Endothelial cell of umbilical vein (primary cell): ENCODE results near the gene ORC6. TPM values are rescaled to one million over a fixed set of nuclear protein-coding genes. Genes with fewer than 3 reads are reported as not detected.

Experiments used
- BruUV-seq: library from RNA; stranded (reverse); fragments of 400-500 nt; replicated peaks from 2 replicates; lab custom pipeline; 2021; lab: Mats Ljungman, UMichigan
- CTCF ChIA-PET: fragments of 300-600, 350-600 bp; sonication (Branson Sonifier 250); formaldehyde crosslinking; loops from one replicate; lab custom pipeline; 2021; ENCODE audit warnings: antibody characterized with exemption, inconsistent platforms; lab: Charles Lee
- POLR2A ChIA-PET: fragments of 300-600, 350-600 bp; sonication (Branson Sonifier 250); formaldehyde crosslinking; loops from one replicate; lab custom pipeline; 2021; ENCODE audit warnings: antibody characterized with exemption, inconsistent platforms; lab: Charles Lee
- DNase-seq: peaks from one replicate; pipeline ENCODE4 v3.0.0-alpha.2; 2011; ENCODE audit warnings: low read depth, low spot score
- FAIRE-seq: peaks from 2 replicates; lab custom pipeline; 2011; peaks lifted over from hg19 to GRCh38; lab: Jason Lieb, UNC
- H2AFZ ChIP-seq: 2 replicates; pipeline ENCODE4 v1.6.0; 2012; ENCODE audit warnings: low read depth, low read length, control low read depth, inconsistent platforms
- H3K27ac ChIP-seq: 2 replicates; pipeline ENCODE4 v1.5.1; 2011; ENCODE audit warnings: low read depth, mild to moderate bottlenecking, control low read depth, low read length, moderate library complexity; ENCODE audit not compliant: insufficient read depth
- H3K27me3 ChIP-seq, 2 experiments: 2 replicates each; pipeline versions ENCODE4 v1.6.0 to v1.6.1; 2011; ENCODE audit warnings: low read length in 2 of 2, mixed read lengths in 1 of 2; ENCODE audit not compliant: control insufficient read depth in 2 of 2, insufficient read depth in 2 of 2
- H3K36me3 ChIP-seq, 2 experiments: 2 replicates in 1 of 2; 3 replicates in 1 of 2; pipeline ENCODE4 v1.5.1; 2011; ENCODE audit warnings: low read length in 2 of 2, mild to moderate bottlenecking in 1 of 2, moderate library complexity in 1 of 2; ENCODE audit not compliant: control insufficient read depth in 2 of 2, insufficient read depth in 2 of 2; ENCODE audit errors: extremely low read depth in 1 of 2
- H3K4me1 ChIP-seq: 3 replicates; pipeline ENCODE4 v1.5.1; 2011; ENCODE audit warnings: mild to moderate bottlenecking, low read length; ENCODE audit not compliant: control insufficient read depth, insufficient read depth; ENCODE audit errors: extremely low read depth
- H3K4me2 ChIP-seq: 2 replicates; pipeline ENCODE4 v1.6.1; 2011; ENCODE audit warnings: low read length, control low read depth, mixed read lengths; ENCODE audit not compliant: insufficient read depth
- H3K4me3 ChIP-seq, 3 experiments: fragments of 200-600 bp in 1 of 3; sonication (generic), shearing (Covaris generic) in 1 of 3; replicated peaks in 1 of 3; 2 replicates each; pipeline ENCODE4 v1.5.1; 2011 to 2016; ENCODE audit warnings: control low read depth in 3 of 3, low read length in 3 of 3, mild to moderate bottlenecking in 2 of 3, inconsistent platforms in 1 of 3, low read depth in 1 of 3, moderate library complexity in 1 of 3; ENCODE audit not compliant: insufficient read depth in 1 of 3
- H3K79me2 ChIP-seq: 2 replicates; pipeline ENCODE4 v1.6.0; 2012; ENCODE audit warnings: low read length, inconsistent platforms; ENCODE audit not compliant: control insufficient read depth, insufficient read depth
- H3K9ac ChIP-seq: replicated peaks from 2 replicates; pipeline ENCODE3; 2011; ENCODE audit warnings: low read length, control low read depth; ENCODE audit not compliant: insufficient read depth; ENCODE audit errors: extremely low read depth
- H3K9me1 ChIP-seq: replicated peaks from 3 replicates; pipeline ENCODE4 v1.6.0; 2011; ENCODE audit warnings: mild to moderate bottlenecking, low read length; ENCODE audit not compliant: control insufficient read depth, insufficient read depth; ENCODE audit errors: extremely low read depth
- H3K9me3 ChIP-seq: replicated peaks from 2 replicates; pipeline ENCODE4 v1.5.1; 2012; ENCODE audit warnings: low read length, inconsistent platforms; ENCODE audit not compliant: control insufficient read depth, insufficient read depth
- H4K20me1 ChIP-seq: replicated peaks from 2 replicates; pipeline ENCODE3; 2011; ENCODE audit warnings: mild to moderate bottlenecking, low read length; ENCODE audit not compliant: control insufficient read depth, insufficient read depth; ENCODE audit errors: extremely low read depth
- EZH2 ChIP-seq: IDR thresholded peaks from 2 replicates; pipeline ENCODE4 v1.6.1; 2012; ENCODE audit warnings: borderline replicate concordance, low read depth, mild to moderate bottlenecking, moderate library complexity, low read length, inconsistent platforms; ENCODE audit not compliant: severe bottlenecking
- FOS ChIP-seq: IDR thresholded peaks from 2 replicates; pipeline ENCODE4 v1.6.1; 2011; ENCODE audit warnings: mild to moderate bottlenecking, low read length, moderate library complexity, borderline replicate concordance; ENCODE audit not compliant: insufficient read depth
- GATA2 ChIP-seq: IDR thresholded peaks from 2 replicates; pipeline ENCODE4 v1.7.0; 2011; ENCODE audit warnings: low read depth, mild to moderate bottlenecking, moderate library complexity, mixed read lengths, low read length; ENCODE audit not compliant: insufficient read length, insufficient read depth
- JUN ChIP-seq: IDR thresholded peaks from 2 replicates; pipeline ENCODE4 v1.6.1; 2011; ENCODE audit warnings: borderline replicate concordance, low read depth; ENCODE audit not compliant: insufficient read length, insufficient read depth
- MAX ChIP-seq: IDR thresholded peaks from 2 replicates; pipeline ENCODE4 v1.6.1; 2011; ENCODE audit not compliant: insufficient read depth, insufficient read length
- MYC ChIP-seq: IDR thresholded peaks from one replicate; pipeline ENCODE4 v1.6.1; 2011; ENCODE audit warnings: mild to moderate bottlenecking, low read depth, low read length
- POLR2A ChIP-seq: IDR thresholded peaks from 2 replicates; pipeline ENCODE4 v1.6.1; 2012; ENCODE audit warnings: low read depth, mild to moderate bottlenecking, control low read depth, low read length
- POLR2AphosphoS5 ChIP-seq: IDR thresholded peaks from 2 replicates; pipeline ENCODE4 v1.6.1; 2012; ENCODE audit warnings: low read depth, mild to moderate bottlenecking, control low read depth, low read length, moderate library complexity; ENCODE audit not compliant: insufficient read depth
- dilution Hi-C: fragments of 300-500 bp; cut with MboI; formaldehyde crosslinking; loops from one replicate; pipeline ENCODE4 v1.15.0; 2019; ENCODE audit warnings: low sequenced_read_pairs; ENCODE audit not compliant: extremely low pct_ligation_motif_present
- intact Hi-C: fragments of 100-400 bp; cut with micrococcal nuclease; formaldehyde crosslinking; loops from one replicate; pipeline ENCODE4 v1.10.0; 2022
- polyA plus RNA-seq, 4 experiments: library from polyadenylated mRNA; depleted of rRNA in 3 of 4; stranded (reverse) in 3 of 4; unstranded in 1 of 4; fragments of >200 nt; gene quantifications; 2 replicates each; pipeline versions ENCODE4 v1.2.1 to v1.2.3, GENCODE V29; 2011 to 2012; ENCODE audit warnings: missing spikeins in 1 of 4
- total RNA-seq: library from RNA; stranded (reverse); gene quantifications from 2 replicates; pipeline ENCODE4 v1.2.3, GENCODE V29; 2021
- TF ChIP-seq, protein P1 (sequence below), 2 donors: IDR thresholded peaks; 1 replicate in 1 of 2; 2 replicates in 1 of 2; pipeline ENCODE4 v1.5.1; 2011; ENCODE audit warnings: low read length in 2 of 2, mild to moderate bottlenecking in 2 of 2, moderate library complexity in 2 of 2, control low read depth in 1 of 2, inconsistent platforms in 1 of 2, low read depth in 1 of 2; ENCODE audit not compliant: insufficient read depth in 1 of 2; ENCODE audit errors: extremely low read depth in 1 of 2

ORC6 gene
- total and polyA plus RNA-seq, 2 donors (not counting 3 experiments of a cell fraction or from before 2014, with no cell fraction given): 15.9 to 31.1 TPM

DNA sequence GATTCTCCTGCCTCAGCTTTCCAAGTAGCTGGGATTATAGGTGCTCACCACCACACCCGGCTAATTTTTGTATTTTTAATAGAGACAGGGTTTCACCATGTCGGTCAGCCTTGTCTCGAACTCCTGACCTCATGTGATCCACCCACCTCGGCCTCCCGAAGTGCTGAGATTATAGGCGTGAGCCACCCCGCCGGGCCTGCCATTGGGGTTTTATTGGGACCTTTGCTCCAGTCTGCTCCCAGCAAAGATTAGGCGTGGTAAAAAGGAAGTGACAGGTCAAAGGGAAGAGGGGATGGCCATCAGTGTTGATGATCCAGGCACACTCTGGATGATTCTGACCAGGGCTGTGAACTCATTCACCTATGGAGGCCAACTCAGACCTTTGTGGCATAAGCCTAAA lies 38.2 kb downstream of the ORC6 start:
- intact Hi-C loops: no loop called here
- no peak overlapping the region for H3K4me2 ChIP-seq

More for the DNA sequence above, 38.2 kb downstream of the ORC6 start:
- ChIA-PET CTCF (no interaction called here), POLR2A (no interaction called here)
- FAIRE-seq (no peak), DNase-seq (no peak)
- no TSS peak for BruUV-seq
- no peaks in the 10 kb centered on the region for H4K20me1 ChIP-seq
- no peak overlapping the region for H2AFZ ChIP-seq
- no peaks in the 10 kb centered on the region for H3K9me3 ChIP-seq
- dilution Hi-C loops: no loop called here
- TF ChIP-seq EZH2 (no peak), JUN (no peak), POLR2AphosphoS5 (no peak), FOS (no peak), MYC (no peak), GATA2 (no peak), POLR2A (no peak), MAX (no peak)
- TF ChIP-seq, protein P1, sequence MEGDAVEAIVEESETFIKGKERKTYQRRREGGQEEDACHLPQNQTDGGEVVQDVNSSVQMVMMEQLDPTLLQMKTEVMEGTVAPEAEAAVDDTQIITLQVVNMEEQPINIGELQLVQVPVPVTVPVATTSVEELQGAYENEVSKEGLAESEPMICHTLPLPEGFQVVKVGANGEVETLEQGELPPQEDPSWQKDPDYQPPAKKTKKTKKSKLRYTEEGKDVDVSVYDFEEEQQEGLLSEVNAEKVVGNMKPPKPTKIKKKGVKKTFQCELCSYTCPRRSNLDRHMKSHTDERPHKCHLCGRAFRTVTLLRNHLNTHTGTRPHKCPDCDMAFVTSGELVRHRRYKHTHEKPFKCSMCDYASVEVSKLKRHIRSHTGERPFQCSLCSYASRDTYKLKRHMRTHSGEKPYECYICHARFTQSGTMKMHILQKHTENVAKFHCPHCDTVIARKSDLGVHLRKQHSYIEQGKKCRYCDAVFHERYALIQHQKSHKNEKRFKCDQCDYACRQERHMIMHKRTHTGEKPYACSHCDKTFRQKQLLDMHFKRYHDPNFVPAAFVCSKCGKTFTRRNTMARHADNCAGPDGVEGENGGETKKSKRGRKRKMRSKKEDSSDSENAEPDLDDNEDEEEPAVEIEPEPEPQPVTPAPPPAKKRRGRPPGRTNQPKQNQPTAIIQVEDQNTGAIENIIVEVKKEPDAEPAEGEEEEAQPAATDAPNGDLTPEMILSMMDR (IDR thresholded peaks at IDR 0.05; ENCODE audit: extremely low read depth in 1 of 2, insufficient read depth in 1 of 2, low read depth in 1 of 2, low read length in 2 of 2): no peak
- no peaks in the 10 kb centered on the region for H3K27me3 ChIP-seq
- H3K4me1 ChIP-seq: no peaks in the 10 kb centered on the region
- no peaks in the 10 kb centered on the region for H3K9me1 ChIP-seq
- H3K79me2 ChIP-seq: no peaks in the 10 kb centered on the region
- no peaks in the 10 kb centered on the region for H3K36me3 ChIP-seq
- H3K9ac ChIP-seq: no peak overlapping the region
- no peak overlapping the region for H3K27ac ChIP-seq
- H3K4me3 ChIP-seq: no peak overlapping the region
